GM19463 (cell line): ENCODE data around the gene NDUFAF8.
"Not testable (repeated sequence)": the region's sequence is repeated elsewhere in the genome, so short reads cannot be mapped to it uniquely, and the experiment has no call there.

Source experiments
- ATAC-seq: cut with Tn5 transposase; IDR thresholded peaks from one replicate; pipeline ENCODE4 v1.9.1; 2021; ENCODE audit warnings: mild to moderate bottlenecking, moderate library complexity; ENCODE audit not compliant: unreplicated experiment

The NDUFAF8 gene

DNA sequence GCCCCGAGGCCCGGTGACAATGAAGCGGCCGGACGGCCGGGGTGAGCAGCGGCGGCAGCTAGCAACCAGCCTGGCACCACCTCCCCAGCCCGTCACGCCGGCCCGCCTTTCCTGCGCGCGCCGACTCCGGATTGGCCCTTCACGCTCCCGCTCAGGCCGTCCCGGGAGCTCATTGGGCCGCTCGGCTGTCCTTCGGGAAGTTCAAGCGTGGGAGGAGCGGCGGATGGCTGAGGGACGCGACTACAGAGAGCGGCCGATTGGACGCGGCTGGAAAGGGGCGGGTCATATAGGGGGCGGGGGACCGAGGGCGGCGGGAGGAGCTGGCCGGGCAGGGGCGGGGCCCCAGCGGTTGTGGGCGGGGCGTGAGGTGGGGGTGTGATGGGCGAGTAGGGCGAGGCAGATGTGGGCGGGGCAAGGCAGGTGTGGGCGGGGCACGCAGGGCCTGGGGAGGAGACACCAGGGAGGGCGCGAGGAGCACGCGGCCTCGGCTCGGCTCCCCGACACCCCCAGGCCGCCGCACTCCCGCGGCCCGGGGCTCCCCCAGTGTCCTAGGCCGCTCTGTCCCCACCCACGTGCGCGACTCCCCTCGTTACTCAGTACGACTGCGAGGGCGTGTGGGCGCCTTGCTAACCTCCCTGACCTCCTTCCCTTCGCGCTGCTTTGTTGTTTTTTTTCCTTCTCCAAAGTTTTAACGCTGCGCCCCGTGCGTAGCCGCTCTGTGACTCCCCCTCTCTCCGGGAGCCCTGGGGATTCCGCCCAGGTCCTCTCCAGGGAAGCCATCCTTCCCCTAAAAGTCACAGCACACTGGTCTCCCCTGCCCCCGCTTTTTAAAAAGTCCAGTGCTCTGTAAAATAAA, 16.0 kb upstream of the NDUFAF8 start, which contains the start of gene CEP131:
Gene CEP131 (minus strand): TSS at position 60 of the 856 bp plus-strand sequence. CDS start 2,909 bp downstream, outside the sequence.
- peak; percentile 85 for ATAC-seq

DNA sequence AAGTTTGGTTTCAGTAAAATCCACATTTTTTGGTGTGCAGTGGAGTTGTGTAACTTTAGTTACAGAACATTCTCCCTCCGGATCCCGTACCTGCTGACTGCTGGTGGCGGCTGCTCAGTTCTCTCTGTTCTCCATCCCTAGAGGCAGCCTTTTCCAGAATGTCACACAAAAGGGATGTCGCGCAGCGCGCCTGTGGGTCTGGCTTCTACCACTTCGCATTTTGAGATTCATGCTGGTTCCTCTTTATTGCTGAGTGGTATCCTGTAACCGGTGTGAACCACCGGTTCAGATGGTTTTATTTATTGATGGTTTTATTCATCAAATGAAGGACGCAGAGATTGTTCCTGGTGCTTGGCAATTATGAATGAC, 15.4 kb upstream of the NDUFAF8 start:
- no peak for ATAC-seq

DNA sequence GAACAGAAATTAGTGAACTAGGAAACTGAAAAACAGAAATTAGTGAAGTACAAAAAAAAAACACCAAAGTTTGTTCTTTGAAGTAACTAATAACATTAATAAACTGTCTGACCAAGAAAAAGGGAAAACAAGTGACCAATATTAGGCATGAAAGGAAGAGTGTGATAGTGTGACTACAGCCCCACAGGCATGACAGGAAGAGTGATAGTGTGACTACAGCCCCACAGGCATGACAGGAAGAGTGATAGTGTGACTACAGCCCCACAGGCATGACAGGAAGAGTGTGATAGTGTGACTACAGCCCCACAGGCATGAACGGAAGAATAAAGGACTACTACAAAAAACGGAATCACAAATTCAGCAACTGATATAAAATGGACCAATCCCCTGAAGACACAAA, 11.5 kb upstream of the NDUFAF8 start:
- ATAC-seq = not testable (repeated sequence)

DNA sequence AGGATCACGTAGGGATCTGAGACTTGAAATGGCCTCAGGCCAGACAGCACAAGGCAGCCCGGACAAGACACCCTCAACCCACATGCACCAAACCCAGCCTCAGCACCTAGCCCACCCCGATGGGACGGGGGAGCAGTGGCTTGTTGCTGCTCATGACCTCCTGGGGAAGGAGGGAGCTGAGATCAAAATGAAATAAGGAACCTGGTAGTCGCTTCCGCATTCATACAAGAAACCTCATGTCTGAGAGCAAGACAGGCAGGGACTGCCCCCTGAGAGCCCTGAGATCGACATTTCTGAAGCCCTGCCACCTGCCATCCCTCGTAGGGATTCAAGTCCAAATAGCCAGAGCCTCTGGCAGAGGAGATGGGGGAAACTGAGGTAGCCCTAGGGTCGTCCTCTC, 10.7 kb upstream of the NDUFAF8 start:
- no peak for ATAC-seq

DNA sequence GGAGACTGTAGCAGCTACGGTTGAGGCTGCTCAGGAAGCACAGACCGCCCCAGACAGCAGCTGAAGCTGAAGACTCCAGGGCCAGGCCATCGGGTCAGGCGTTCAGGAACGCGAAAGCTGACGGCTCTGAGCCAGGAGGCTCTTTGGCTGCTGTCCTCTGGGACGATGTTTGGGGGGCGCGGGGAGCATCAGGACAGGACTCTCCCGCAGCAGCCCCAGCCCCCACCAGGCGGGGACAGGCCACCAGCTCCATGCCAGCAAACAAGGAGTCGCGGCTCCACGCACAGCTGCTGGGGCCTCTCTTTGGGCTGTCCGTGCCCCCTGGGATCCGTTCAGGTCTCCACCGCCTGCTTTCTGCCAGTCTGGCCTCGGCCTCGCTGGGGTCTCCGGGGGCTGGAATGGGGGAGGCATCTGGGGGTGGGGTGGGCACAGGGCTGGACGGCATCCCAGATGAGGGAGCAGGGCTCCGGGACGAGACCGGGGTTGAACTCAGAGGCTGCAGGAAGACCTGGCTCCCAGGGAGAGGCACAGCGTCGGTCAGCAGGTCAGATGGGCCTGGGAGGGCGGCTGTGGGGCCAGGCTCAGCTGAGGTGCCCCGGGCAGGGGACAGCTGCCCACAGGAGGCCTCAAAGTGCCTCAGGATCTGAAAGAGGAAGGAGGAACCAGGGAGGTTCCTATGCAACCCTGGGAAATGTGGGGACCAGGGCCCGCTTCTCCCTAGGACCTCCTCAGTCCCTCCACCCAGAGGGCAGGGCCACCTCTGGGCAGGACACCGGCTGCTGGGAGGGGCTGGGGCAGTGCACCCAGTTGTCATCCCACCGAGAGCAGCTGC, 10.1 kb upstream of the NDUFAF8 start:
- ATAC-seq = no peak

DNA sequence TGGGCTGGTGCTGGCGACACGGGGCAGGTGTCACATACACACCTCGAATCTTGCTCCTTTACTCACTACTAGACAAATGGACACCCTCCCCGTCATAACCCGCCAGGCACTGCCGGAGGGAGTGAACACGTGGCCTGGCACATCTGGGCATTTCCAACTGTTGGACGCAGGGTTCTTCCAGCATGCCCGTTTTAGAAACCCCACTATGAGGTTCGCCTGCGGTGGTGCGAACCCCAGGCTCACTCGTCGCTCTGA, 9.5 kb upstream of the NDUFAF8 start:
- ATAC-seq = no peak

DNA sequence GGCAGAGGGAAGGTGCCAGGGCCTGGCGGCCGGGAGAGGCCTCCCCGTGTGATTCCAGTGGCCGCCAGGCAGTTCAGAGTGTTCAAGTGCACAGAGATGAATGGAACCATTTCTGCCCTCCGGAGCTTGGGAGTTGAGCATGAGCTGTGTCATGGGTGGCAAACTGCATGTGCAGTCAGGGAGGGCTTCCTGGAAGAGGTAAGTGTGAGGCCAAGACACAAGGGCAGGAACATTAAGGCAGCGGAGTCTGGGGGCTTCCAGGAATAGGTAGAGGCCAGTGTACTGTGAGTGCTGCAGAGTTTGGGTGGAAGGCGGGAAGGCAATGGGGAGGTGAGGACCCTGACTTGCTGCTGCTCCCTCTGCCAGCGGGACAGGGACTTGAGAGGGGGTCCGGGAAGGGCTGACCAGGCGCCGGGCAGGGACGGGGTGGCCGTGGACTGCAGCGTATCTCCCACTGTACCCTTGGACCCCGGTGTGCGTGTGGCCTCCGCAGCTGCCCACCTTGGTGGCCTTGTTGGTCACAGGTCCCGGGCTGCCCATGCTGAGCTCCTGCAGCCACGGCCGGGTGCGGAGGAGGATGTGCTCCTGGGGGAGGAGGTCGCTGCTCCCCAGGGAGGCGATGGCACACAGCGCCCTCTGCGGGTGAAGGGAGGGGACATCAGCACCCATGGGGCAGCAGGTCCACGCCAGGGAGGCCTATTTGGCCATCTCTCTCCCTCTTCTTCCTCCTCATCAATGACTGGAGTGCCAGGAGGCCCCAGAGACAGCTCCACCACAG, 8.9 kb upstream of the NDUFAF8 start:
- no peak for ATAC-seq

DNA sequence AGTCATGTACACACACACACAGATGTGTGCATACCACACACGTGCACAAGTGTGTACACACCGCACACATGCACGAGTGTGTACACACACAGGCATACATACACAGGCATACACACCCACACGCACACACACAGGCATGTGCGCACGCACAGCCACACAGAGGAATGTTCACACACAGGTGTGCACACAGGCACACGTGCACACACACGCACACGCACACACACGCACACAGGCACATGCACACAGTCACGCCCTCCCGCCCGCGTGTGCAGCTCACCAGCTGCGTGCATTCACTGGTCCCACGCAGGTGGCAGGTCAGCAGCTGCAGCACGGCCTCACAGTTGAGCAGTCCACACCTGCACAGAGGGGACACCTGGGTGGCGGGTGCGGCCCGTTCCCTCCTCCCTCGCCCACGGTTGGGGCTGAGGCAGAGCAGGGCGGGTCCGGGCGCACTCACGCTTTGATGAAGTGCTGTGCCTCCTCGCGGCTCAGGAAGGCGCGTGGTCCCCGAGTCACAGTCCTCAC, 7.9 kb upstream of the NDUFAF8 start:
- no peak for ATAC-seq

DNA sequence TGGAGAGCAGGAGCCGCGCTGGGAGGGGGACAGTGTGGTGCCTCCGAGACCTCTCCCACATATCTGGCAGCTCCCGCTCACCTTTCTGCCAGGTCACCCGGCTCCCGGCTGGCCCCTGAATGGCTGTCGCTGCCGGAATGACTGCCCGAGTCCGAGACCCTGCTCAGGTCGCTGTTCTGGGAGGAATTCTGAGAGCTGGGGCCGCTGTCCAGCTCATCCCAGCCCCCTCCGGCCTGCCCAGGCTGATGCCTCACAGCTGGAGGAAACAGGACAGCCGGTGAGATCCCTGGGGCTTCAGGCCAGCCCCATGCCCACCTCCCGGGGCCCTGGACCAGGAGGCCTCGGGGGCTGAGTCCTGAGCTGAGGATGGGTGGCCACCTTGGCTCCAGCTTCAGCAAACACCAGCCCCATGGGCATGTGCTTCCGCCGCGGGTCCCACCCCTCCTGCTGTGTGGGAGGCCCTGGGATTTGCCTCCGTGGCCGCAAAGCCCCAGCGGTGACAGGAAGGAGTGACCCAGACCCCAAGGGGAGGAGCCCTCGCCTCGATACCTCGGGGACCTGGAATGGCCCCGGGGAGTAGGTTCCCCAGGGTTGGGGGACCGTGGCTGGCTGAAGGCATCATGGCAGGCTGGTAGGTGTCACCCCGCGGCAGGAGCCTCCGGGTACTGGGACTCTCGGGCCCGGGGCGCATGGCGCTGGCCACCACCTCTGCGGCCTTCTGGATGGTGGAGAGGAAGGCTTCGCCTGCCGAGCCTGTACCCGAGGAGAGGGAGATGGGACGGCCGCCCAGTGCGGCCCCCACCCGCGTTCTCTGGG, 7.1 kb upstream of the NDUFAF8 start:
- ATAC-seq = no peak

DNA sequence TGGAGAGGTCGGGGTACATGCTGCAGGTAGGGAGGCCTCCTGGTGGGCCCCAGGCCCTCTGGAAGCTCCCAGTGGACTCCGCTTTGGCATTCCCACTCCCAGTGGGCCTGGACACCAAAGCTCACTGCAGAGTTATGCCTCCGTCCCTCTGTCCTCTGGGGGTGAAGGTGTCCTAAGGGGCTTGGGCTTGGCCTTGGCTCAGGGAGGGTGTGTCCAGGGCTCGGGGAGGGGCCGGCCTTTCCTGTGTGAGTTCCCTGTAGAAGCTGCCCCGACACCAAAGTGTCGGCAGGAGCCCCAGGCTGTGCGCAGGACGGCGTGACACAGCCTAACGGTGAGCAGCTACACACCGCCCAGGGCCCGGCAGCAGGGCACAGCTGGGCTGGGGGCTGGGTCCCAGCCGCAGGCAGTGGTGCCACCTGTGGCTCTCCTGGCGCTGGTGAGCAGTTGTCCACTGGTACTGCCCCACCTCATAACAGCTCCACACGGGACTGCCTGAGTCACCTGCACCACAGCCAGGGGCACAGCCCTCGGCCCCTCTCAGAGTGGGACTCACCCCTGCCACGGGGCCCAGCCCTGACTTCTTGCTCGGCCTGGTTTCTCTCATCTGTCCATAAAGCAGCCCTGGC, 6.4 kb upstream of the NDUFAF8 start:
- ATAC-seq = no peak

DNA sequence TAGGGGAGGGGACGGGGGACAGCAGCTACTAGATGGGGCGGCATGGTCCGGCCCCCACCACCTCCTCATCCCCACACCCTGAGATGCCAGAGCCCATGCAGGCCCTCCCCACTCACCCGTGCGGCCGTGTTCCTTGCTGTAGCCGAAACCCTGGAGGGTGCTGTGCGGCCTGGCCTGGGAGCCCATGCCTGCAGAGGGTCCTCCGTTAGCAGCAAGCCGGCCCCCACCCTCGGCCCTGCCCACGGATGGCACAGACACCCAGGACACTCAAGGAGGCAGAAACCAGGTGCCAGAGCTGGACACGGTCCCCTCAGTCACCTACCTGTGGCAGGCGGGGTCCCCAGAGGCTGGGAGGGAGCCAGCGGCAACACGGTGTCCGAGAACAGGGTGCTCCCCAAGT, 5.8 kb upstream of the NDUFAF8 start:
- ATAC-seq = no peak

DNA sequence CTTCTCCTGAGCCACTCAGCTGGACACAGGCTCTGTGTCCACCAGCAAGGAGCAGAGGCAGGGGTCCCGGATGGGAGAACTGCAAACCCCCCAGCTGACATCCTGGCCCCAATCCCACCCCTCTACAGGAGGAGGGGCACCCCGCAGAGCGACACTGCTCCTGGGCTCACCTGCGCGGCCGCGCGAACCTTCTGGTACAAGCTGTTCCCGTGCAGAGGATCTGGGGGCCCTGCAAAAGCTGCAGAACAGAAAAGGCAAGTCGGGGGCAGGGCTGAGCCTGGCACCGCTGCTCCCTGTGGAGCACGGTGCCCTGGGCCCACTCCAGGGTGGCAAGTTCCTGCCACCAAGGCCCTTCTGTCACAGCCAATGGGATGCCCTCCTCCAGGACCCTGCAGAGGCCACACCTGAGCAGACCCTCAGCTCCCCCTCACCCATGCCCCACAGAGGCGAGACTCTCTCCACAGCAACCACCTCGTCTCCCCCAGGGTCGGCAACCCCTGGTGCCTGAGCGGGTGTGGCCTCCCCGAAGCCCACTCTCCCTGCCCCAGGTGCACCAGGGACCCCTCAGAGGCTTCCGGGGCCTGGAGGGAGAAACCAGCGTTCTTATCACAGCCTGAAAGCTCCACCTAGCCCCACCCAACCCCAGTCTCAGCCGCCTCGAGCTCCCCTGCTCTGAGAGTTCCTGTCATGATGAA, 5.2 kb upstream of the NDUFAF8 start:
- ATAC-seq = no peak

DNA sequence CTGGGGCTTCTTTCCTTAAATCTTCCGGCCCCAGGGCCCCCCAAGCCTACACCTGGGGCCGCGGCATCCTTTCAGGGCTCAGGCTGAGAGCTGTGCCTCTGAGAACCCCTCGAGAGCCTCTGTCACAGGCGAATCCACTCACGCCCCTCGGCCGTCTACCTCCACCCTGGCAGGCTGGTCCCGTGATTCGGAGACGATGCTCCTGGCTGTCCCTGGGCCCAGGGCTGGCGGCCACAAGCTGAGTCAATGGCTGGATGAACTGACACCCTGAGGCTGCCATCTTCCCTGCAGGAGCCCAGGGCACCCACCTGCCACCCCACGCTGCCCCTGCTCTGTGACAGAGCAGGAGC, 4.6 kb upstream of the NDUFAF8 start:
- no peak for ATAC-seq

DNA sequence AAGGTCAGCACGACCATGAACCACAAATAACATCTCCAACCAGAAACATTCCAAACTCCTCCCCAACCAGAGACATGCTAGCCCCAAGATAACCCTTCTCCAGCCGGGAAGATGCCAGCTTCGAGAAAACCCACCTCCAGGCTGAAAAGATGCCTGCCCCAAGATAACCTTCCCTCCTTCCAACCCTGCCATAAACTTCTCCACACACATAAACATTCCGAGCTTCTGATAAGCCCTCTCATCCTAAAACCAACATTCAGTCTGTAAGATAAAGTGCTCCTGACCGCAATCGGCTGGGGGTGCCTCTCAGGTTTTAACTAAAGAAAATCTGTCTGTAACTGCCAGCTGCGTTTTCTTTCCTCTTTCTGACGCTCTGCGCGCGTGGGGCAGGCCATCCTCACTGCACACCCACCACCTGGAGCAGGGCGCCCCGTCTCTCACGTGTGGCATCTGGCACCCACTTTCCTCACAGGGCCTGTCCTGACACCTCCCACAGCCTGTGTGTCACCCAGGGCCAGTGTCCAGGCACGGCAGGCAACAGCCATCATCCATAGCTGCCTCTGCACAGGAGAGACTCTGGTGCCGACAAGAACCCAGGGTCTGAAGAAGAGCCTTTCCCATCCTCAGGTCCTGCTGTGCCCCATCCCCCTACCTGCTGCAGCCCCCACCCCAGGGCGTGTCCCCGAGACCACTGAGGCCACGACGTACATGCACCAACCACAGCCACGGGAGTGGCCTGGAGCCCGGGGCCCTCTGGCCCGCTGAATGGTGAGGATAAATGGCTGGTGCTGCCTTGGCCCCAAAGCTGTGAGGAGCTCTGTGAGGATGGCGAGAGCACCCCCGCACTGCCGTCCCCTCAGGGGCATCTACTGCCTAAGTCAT, 3.9 kb upstream of the NDUFAF8 start:
- ATAC-seq = no peak

DNA sequence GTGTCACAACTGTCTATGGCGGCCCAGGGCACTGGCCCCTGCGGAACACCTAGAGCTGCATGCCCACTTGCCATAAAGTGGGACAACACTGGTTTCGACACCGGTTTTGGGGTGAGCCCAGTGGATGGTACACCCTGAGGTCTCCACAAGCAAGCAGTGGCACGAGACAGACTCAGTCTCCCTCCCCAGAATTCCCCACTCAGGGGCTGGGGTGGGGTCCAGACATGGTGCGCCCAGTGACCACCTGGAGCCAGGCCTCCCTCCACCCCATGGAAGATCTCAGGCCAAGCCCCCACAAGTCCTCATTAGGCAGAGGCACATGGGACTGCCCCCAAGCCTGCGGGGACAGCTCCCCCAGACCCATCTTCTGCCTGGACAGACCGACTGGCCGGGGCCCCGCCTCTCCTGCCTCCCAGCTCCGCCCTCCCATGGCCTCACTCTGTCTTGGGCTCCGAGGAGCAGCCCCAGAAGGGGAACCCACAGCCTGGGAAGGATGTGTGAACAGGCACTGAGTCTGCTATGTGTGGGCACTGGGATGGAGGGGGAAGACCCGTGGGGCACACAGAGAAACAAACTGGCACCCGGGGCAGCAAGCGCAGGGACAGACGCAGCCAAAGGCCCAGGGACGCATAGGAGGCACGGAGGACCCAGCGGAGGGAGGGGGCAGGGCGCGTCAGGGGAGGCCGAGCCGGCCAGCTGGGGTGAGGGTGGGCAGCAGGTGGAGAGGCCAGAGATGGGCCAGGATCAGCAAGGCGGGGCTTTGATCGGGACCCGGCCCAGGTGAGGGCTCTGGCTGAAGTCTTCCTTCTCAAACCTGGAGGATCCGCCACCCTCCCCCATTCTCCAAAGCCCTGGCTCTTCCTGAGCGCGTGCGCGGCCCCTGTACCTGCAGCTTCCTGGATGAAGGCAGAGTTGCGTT, 3.0 kb upstream of the NDUFAF8 start:
- no peak for ATAC-seq

DNA sequence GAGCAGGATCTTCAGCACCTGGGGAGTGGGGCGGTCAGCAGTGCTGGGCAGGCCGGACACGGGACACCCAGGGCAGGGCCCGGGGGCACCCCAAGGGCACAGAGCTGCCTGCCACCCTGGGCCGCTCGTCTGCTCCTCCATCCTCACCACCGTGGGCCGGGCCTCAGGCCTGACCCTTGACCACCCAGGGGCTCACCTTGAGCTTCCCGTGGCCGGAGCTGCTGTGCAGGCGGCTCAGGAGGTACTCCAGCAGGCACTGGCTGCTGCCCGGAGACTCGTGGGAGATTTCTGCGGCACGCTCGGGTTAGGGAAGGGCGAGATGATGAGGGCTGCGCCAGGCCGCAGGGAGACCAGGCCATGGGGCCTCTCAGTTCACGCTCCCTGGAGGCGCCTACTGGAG, 2.3 kb upstream of the NDUFAF8 start:
- no peak for ATAC-seq
